Mesenteric fat pad (tissue), 1 donor: ENCODE data around the gene CCT2. TPM values are rescaled to one million over a fixed set of nuclear protein-coding genes. Genes with fewer than 3 reads are reported as not detected.
"Not testable (repeated sequence)": the region's sequence is repeated elsewhere in the genome, so short reads cannot be mapped to it uniquely, and the experiment has no call there.

ENCODE experiments used
- DNase-seq: peaks from one replicate; pipeline ENCODE4 v3.0.0-alpha.2; 2020; ENCODE audit warnings: low spot score
- total RNA-seq: library from RNA; stranded (reverse); fragmentation: NEBNext Ultra II Directional; extraction: Animal tissue kit (Norgen Biotek cat#: 25700); gene quantifications from one replicate; pipeline ENCODE4 v1.2.1, GENCODE V29; 2021
- donor health status: DM: yes; HTN: yes; CAD: no.

Gene CCT2
- total RNA-seq, 1 donor from 2014 or later, result 154 TPM

DNA sequence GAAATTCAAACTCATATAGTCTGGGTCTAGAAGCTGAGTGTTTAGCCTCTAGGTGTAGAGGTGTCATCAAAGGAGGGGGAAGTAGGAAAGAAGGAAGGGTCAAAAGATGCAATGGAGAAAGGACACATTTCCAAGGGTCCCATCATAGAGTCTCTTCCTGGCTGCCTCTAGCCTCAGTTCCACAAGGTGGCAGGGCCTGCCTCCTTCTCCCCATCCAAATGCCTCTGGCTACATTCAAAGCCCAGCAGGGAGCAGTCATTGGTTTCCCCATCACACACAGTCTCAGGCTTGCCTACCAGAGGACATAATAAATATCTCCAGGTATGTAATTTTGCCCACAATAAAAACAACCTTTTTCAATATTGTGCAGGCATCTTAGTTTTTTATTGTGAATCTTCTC is 2.1 kb upstream of the CCT2 start:
- no peak for DNase-seq

DNA sequence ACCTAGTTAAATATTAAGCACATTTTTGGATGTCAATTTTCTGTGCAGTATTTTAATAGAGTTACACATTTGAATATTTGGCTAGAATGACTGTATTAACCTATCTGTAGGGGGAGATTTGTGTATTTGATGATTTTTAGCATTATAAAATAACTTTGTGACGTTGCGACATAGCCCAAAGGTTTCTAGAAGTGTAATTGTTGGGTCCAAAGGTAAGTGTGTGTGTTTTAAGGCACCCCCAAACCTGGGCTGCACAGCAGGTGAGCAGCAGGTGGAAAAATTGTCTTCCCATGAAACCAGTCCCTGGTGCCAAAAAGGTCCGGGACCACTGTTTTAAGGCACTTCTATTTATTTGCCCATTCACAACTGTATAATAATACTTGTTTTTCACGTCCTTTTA is 3.3 kb downstream of the CCT2 start:
- no peak for DNase-seq

DNA sequence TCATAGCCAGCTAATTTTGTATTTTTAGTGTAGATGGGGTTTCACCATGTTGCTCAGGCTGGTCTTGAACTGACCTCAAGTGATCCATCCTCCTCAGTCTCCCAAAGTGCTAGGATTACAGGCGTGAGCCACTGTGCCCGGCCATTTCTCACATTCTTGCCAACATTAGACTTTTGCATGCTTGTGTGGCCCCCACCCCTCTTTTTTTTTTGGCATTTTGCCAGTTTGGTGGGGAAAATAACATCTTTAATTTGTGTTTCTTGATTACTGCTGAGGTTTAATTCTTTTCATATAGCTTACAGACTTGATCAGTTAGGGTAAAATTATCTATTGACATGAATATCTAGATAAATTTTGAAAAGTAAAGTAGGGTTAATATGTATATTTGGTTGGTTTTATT is 3.8 kb downstream of the CCT2 start:
- no peak for DNase-seq

DNA sequence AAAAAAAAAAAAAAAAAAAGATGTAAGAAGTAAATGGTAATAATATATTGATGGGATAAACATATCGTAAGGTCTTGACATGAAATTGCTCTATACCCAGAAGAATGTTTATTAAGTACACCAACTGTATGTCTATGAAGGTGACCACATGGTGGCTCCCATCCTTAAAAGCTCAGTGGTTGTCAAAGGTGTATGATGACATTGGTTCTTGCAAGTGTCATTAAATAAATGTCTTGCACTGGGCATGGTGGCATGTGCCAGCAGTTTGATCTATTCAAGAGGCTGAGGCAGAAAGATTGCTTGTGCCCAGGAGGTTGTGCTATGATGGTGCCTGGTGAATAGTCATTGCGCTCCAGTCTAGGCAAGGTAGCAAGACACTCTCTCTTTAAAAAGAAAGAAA is 10.4 kb downstream of the CCT2 start:
- DNase-seq, result no peak

DNA sequence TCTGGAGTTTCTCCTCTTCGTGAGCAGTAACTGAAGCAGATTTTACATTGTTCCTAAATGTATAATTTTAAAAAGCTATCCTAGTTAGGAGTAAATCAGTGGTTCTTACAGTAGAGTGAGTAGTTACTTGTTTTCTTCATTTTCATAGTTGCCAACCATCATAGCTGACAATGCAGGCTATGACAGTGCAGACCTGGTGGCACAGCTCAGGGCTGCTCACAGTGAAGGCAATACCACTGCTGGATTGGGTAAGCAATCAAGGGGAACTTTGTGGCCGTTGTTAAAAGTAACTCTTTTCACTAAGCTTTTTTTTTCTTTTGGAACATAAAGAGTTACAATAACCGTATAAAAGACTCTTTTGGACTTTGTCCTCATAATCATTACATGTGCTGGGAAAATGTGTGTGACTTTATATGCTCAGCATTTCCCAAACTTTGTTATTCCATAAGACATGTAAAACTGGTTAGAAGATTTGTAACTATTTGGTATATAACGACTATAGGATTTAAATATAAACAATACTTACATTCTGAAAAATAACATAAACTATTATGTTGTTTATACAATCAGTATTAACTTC is 13.0 kb downstream of the CCT2 start:
- DNase-seq, result no peak

DNA sequence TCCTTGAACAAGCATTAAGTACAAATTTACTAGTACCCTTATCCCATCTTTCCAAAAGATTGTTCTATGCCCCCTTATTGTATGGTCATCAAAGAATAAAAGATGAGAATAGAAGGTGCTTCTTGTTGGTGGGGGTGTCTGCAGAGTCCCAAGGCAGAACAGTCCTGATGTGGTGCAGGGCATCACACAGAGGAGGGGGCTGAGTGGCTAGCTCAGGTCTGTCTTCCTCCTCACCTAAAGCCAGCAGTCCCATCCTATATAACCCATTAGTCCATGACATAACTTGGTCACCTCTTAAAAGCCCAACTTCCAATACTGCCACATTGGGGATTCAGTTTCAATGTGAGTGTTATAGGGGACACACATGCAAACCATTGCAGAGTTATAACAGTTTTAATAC is 15.5 kb downstream of the CCT2 start:
- no peak for DNase-seq

DNA sequence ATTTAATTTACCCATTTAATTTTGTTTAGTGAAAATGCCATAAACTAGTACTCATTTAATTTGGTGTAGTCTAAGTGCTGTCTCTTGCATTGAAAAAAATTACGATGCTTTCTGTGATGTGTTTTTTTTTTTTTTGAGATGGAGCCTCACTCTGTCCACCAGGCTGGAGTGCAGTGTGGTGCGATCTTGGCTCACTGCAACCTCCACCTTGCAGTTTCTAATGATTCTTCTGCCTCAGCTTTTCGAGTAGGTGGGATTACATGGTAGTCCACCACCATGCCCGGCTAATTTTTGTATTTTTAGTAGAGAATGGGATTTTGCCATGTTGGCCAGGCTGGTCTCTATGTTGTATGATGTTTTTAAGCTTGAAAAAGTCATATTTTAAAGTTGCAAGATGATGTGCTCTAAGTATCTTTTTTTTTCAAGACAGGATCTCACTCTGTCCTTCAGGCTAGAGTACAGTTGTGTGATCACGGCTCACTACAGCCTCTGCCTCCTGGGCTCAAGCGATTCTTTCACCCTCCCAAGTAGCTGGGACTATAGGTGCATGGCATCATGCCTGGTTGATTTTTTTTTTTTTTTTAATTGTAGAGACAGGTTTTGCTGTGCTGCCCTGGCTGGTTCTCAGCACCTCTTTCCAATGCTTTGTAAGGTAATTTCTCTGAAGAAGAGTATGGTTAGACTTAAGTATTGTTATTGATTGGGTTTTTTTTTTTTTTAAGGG is 16.9 kb downstream of the CCT2 start:
- DNase-seq, result no peak

DNA sequence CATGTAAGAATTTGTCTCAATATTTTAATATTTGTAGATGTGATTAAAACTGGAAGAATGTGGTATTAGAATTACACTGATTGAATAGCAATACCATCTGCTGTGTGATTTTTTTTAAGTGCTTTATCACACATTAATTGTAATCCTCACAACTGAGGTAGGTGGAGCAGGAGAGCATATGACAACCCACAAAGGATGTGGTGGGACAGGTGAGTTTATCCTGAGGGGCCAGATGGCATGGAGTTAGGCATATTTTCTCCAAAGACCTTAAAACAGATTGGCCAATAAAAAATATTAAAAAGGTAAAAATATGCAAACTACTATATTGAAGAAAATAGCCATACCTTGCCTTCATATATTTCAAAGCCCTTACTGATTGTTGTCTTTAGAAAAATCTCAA is 17.7 kb downstream of the CCT2 start:
- no peak for DNase-seq

DNA sequence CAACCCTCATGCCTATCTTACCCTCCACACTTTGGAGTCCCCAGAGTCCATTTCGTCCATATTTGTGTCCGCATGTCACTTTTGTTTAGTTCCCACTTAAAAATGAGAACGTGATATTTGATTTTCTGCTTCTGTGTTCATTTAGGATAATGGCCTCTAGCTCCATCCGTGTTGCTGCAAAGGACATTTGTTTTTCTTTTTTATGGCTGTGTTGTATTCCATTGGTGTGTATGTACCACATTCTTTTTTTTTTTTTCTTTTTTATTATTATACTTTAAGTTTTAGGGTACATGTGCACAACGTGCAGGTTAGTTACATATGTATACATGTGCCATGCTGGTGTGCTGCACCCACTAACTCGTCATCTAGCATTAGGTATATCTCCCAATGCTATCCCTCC is 18.3 kb downstream of the CCT2 start:
- DNase-seq, result not testable (repeated sequence)

DNA sequence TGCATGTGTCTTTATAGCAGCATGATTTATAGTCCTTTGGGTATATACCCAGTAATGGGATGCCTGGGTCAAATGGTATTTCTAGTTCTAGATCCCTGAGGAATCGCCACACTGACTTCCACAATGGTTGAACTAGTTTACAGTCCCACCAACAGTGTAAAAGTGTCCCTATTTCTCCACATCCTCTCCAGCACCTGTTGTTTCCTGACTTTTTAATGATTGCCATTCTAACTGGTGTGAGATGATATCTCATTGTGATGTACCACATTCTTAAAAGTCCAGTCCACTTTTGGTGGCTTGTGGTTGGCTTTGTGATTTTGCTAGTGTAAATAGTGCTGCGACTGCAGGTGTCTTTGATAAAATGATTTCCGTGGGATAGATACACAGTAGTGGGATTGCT is 19.0 kb downstream of the CCT2 start:
- not testable (repeated sequence) for DNase-seq

DNA sequence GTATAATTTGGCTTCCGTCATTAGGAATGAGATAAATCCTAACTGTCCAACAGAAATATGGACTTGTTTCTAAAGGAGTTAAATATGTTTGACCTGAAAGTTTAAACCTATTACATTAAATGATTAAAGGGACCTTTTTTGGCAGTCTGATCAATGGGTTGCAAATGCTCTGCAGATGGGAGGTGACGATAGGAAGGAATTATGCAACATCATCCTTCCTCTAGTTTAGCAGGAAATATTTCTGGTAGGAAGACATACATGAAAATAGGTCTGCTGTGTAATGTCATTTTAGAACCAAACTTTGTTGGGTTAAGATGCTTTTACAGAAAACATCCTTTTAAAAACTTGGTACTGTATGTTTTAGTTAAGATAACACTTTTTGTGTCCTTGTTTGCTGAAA is 22.9 kb downstream of the CCT2 start:
- DNase-seq, result no peak

DNA sequence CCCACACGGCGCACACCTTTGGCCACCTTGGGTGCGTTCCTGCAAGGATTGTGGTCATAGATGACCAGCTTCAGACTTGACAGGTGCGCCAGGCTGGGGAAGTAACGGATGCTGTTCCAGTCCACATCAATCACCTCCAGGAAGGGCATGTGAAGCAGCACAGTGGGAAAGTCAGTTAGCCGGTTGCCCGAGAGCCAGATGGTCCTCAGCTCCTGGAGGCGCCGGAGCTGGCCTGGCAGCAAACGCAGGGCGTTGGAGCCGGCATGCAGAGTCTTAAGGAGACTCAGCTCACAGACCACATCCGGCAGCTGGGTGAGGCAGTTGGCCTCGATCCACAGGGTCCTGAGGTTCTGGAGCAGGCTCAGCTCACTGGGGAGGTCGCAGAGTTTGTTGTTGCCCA is 24.9 kb downstream of the CCT2 start:
- no peak for DNase-seq

DNA sequence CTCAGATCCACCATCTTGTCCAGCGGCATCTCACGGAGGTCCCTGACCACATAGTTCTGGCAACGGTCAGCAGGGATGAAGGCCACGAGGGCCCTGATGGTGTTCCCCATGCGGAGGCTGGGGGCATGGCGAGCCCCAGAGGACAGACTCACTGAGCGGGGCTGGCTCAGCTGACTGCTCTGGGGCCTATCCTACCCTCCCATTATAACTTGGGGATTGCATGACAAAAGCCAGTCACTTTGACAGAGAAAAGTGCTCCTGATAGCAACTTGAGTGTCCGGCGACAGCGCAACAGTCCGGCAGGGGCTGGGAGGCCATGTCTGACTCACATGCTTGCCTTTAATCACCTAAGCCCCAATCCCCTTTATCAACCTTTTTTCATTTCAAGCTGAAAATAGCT is 25.5 kb downstream of the CCT2 start, which contains the start of gene LRRC10:
Gene LRRC10 (minus strand): TSS at position 179 of the 400 bp plus-strand sequence. CDS start 69 bp downstream, at position 110.
- no peak for DNase-seq

DNA sequence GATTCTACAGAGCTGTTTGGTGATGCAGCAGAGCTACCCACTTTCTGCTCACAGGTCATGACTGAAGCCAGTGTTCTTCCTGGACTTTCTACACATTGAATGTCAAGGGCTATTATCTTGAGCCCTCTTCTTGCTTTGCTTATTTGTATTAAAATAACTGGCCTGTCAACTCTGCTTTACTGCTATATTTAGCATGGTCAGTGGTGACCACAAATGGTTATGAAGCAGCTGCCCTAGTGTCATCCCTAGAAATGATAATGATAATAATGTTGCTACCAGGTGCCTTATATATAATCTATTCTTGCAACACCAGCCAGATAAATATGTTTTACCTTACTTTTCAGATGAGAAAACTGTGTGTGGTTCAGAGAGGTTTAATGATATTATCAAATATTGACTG is 28.1 kb downstream of the CCT2 start:
- DNase-seq, result no peak

DNA sequence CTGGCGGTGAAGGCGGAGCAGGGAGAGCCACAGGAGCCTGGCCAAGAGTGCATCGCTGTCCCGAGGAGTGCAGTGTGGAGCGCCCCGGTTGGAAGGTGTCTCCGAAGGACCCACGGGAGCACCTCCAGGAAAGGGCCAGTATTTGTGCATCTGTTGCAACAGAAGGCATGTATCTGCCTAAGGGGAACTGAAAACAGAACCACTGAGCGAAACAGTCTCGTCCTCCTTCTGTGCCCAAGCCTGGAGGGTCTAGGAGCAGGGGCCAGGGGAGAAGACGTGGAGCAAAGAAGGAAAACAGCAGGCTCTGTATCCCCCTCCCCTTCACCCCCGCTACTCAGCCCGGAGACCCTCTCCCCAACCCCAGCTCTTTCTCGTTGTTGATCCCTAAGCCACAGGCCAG is 30.8 kb downstream of the CCT2 start:
- no peak for DNase-seq

DNA sequence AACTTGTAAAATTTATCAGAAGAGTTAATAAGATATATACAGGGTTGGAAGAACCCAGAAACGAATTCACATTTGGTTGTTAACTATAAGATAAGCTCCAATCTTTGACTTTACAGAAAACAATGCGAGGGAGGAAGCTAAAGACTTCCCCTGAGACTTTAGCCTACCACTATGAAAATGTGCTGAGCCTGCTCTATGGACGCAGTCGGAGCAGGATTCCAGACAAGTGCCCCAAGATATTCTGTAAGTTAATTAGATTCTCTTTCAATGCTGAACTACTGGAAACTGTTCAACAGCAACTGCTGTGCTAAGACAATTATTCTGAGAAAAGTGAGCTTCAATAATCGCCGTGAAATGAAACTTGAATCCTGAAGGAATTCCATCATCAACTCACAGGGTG is 33.8 kb downstream of the CCT2 start:
- DNase-seq, result no peak

DNA sequence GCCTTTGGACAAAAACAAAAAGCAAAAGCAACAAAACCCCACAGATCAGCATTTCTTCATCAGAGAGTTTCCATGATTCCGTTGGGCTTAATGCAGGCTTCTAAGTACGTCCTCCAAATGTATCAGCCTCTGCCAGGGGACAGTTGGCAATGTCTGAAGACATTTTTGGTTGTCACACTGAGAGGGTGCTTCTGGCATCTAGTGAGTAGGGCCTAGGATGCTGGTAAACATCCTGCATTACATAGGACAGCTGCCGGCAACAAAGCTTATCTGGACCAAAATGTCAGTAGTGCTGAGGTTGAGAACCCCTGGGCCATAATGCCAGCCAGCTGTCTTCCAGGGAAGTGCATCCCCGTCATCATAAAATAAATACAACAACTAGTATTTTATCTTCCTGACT is 34.8 kb downstream of the CCT2 start:
- DNase-seq, result no peak

DNA sequence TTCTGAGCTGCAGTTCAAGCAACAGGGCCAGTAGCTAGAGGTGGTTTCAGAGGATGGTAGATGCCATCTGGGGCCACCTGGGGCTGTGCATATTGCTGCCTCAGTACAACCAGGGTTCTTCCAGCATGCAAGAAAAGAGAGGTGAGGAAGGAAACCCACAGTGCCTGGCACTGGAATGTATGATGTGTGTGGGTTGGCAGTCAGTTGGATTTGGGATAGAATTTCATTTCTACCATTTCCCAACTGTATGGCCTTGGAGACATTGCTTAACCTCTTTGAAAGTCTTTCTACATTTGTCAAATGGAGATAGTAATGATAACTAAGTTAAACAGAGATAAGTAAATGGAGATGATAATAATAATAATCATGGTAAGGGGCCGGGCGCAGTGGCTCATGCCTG is 35.7 kb downstream of the CCT2 start:
- DNase-seq, result no peak

DNA sequence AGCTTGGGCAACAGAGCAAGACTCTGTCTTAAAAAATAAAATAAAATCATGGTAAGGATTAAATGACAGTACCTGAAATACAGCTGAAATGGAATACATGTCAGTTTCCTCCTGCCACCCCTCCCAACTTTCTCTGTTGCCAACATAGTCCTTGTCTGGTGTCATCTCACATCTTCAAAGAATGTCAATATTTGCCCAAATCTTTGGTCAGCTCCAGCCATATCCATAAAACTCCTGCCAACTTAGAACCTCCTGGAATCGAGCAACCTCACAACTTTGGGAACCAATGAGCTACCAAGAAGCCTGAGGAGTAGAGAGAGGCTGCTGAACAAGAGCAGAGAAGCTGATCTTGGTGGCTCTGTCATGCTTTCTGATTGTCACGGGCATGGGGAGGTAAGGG is 36.3 kb downstream of the CCT2 start:
- no peak for DNase-seq

DNA sequence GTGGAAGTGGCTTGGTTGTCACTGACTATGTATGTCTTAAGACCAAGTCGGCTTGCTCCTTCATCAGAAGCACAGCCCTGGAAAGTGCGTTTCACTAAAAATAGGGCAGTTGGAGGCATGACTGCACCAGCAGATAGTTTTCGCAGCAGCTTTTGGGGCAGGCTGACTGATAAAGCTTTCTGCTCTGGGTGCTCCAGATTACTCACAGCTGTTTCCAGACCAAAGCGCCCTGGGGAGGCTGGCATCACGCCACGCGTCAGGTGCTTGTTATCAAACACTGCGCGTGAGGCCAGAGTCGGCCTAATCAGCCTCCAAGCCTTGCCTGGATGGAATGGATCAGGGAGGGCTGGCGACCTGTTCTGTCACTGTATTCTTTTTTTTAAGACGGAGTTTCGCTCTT is 38.7 kb downstream of the CCT2 start:
- no peak for DNase-seq

DNA sequence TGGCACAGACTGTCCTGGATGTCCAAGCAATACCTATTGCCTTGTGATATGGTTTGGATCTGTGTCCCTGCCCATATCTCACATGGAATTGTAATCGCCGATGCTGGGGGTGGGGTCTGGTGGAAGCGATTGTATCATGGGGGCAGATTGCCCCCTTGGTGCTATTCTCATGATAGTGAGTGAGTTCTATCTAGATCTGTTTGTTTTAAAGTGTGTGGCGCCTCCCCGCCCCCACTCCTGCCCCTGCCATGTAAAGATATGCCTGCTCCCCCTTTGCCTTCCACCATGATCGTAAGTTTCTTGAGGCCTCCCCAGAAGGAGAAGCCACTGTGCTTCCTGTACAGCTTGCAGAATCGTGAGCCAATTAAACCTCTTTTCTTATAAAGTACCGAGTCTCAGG is 42.2 kb downstream of the CCT2 start:
- no peak for DNase-seq

DNA sequence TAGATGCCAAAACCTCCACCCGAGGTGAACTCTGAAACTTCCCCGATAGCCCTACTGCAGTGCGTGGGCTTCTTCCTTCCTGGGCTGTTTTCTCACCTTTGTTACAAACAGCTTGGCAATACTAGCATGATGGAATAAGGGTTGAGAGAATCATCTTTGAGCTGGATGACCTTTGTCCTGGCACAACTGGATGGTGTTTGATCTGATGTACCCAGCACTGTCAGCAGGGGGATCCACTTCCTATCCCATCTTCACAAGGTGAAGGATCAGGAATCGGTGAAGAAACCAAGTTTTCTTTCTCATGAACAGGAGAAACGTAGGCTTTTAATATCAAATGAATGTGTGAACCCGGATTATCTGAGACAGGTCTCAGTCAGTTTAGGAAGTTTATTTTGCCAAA is 44.9 kb downstream of the CCT2 start:
- DNase-seq, result no peak

DNA sequence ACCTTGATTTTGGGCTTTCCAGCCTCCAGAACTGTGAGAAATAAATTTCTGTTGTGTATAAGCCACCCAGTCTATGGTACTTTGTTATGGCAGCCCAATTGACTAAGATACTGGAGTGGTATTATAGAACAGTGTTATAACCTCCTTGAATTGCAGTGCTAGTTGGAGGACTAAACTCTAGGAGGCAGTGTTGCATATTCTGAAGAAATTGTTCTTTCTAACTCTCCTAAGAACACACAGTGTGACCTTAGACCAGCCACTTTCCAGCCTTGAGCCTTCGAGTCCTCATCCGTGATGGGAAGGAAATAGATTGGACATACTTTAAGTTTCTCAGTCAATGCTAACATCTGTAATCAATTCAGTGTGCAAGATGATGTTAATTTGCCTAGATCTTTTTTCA is 47.8 kb downstream of the CCT2 start:
- no peak for DNase-seq
